H1 (cell line): ENCODE data around the gene DBF4B. TPM values are rescaled to one million over a fixed set of nuclear protein-coding genes. Genes with fewer than 3 reads are reported as not detected.

ENCODE experiments used
- CTCF ChIA-PET: fragments of 300-600 bp; sonication (Branson Sonifier 250); formaldehyde crosslinking; loops from one replicate; lab custom pipeline; 2021; ENCODE audit not compliant: partially characterized antibody; lab: Charles Lee
- POLR2A ChIA-PET: fragments of 300-600 bp; sonication (Branson Sonifier 250); formaldehyde crosslinking; loops from one replicate; lab custom pipeline; 2021; ENCODE audit warnings: inconsistent platforms; ENCODE audit not compliant: partially characterized antibody; lab: Charles Lee
- DNase-seq, 2 experiments: peaks; one replicate each; pipeline versions ENCODE4 v3.0.0 to v3.0.0-alpha.2; 2010 to 2022; ENCODE audit warnings: low spot score in 2 of 2, low read depth in 1 of 2, mixed read lengths in 1 of 2
- FAIRE-seq: peaks from 2 replicates; lab custom pipeline; 2011; peaks lifted over from hg19 to GRCh38; lab: Jason Lieb, UNC
- H2AFZ ChIP-seq: 2 replicates; pipeline ENCODE4 v1.8.1; 2012; ENCODE audit warnings: low read length, inconsistent platforms
- H2AK5ac ChIP-seq: 2 replicates; pipeline ENCODE4 v1.6.1; 2013; ENCODE audit warnings: low read depth, low read length
- H2BK120ac ChIP-seq: replicated peaks from 2 replicates; pipeline ENCODE3; 2013; ENCODE audit warnings: low read depth, low read length, inconsistent platforms
- H2BK12ac ChIP-seq: 2 replicates; pipeline ENCODE4 v1.6.1; 2013; ENCODE audit warnings: low read depth, low read length
- H2BK15ac ChIP-seq: 2 replicates; pipeline ENCODE4 v1.6.1; 2013; ENCODE audit warnings: low read length
- H2BK20ac ChIP-seq: 2 replicates; pipeline ENCODE4 v1.6.1; 2013; ENCODE audit warnings: low read length
- H2BK5ac ChIP-seq: 2 replicates; pipeline ENCODE4 v1.6.1; 2013; ENCODE audit warnings: low read depth, low read length
- H3K14ac ChIP-seq: 2 replicates; pipeline ENCODE4 v1.6.1; 2013; ENCODE audit warnings: inconsistent platforms; ENCODE audit not compliant: insufficient read length
- H3K18ac ChIP-seq: 2 replicates; pipeline ENCODE4 v1.6.1; 2013; ENCODE audit warnings: low read length; ENCODE audit errors: extremely low read depth
- H3K23ac ChIP-seq: 2 replicates; pipeline ENCODE4 v1.6.1; 2013; ENCODE audit warnings: inconsistent platforms; ENCODE audit not compliant: insufficient read length
- H3K23me2 ChIP-seq: 2 replicates; pipeline ENCODE4 v1.6.1; 2013; ENCODE audit warnings: low read depth, low read length
- H3K27ac ChIP-seq: 2 replicates; pipeline ENCODE4 v1.6.1; 2011; ENCODE audit warnings: low read depth, low read length, inconsistent platforms
- H3K27me3 ChIP-seq, 4 experiments: replicated peaks in 1 of 4; 1 replicate in 1 of 4; 2 replicates in 3 of 4; pipeline versions ENCODE4 v1.6.1 to v1.8.1; 2011 to 2013; ENCODE audit warnings: low read length in 3 of 4, mild to moderate bottlenecking in 3 of 4, inconsistent platforms in 2 of 4, mixed read lengths in 2 of 4, moderate library complexity in 1 of 4; ENCODE audit not compliant: control insufficient read depth in 3 of 4, insufficient read depth in 3 of 4; ENCODE audit errors: extremely low read depth in 1 of 4
- H3K36me3 ChIP-seq, 4 experiments: 2 replicates each; pipeline versions ENCODE4 v1.6.1 to v1.8.1; 2011 to 2013; ENCODE audit warnings: mild to moderate bottlenecking in 4 of 4, low read length in 3 of 4, moderate library complexity in 2 of 4, control low read depth in 1 of 4, inconsistent platforms in 1 of 4; ENCODE audit not compliant: insufficient read depth in 4 of 4, control insufficient read depth in 2 of 4
- H3K4ac ChIP-seq: replicated peaks from 2 replicates; pipeline ENCODE3; 2013; ENCODE audit warnings: low read length, low read depth, mixed read lengths, inconsistent platforms; ENCODE audit not compliant: insufficient read length
- H3K4me1 ChIP-seq, 4 experiments: replicated peaks in 1 of 4; 1 replicate in 1 of 4; 2 replicates in 3 of 4; pipeline versions ENCODE4 v1.6.1 to v1.8.1; 2011 to 2013; ENCODE audit warnings: low read length in 3 of 4, inconsistent platforms in 2 of 4, mixed read lengths in 1 of 4; ENCODE audit not compliant: insufficient read depth in 4 of 4, control insufficient read depth in 3 of 4
- H3K4me2 ChIP-seq, 2 experiments: 2 replicates each; pipeline versions ENCODE4 v1.6.1 to v1.8.1; 2011 to 2013; ENCODE audit warnings: low read depth in 2 of 2, low read length in 2 of 2, control low read depth in 1 of 2, inconsistent platforms in 1 of 2, mild to moderate bottlenecking in 1 of 2; ENCODE audit not compliant: insufficient read depth in 1 of 2
- H3K4me3 ChIP-seq, 4 experiments: fragments of 200-600, 300-600 bp in 1 of 4; sonication (generic), shearing (Covaris generic), sonication (Bioruptor Twin) in 1 of 4; 2 replicates each; pipeline versions ENCODE4 v1.5.1 to v1.8.1; 2011 to 2016; ENCODE audit warnings: low read length in 4 of 4, low read depth in 3 of 4, control low read depth in 2 of 4, inconsistent platforms in 2 of 4, mild to moderate bottlenecking in 2 of 4, mixed read lengths in 1 of 4, moderate library complexity in 1 of 4; ENCODE audit not compliant: insufficient read depth in 2 of 4; ENCODE audit errors: extremely low read depth in 1 of 4
- H3K56ac ChIP-seq: replicated peaks from 2 replicates; pipeline ENCODE3; 2013; ENCODE audit warnings: low read depth, mild to moderate bottlenecking, mixed read lengths, low read length, inconsistent platforms; ENCODE audit not compliant: insufficient read length
- H3K79me1 ChIP-seq: 2 replicates; pipeline ENCODE4 v1.6.1; 2013; ENCODE audit warnings: low read depth, low read length, control low read depth
- H3K79me2 ChIP-seq, 2 experiments: 2 replicates each; pipeline versions ENCODE4 v1.6.1 to v1.8.1; 2012 to 2013; ENCODE audit warnings: low read length in 2 of 2, mild to moderate bottlenecking in 2 of 2, inconsistent platforms in 1 of 2; ENCODE audit not compliant: insufficient read depth in 2 of 2, control insufficient read depth in 1 of 2
- H3K9ac ChIP-seq, 4 experiments: replicated peaks in 1 of 4; 1 replicate in 1 of 4; 2 replicates in 3 of 4; pipeline versions ENCODE4 v1.6.1 to v1.8.1; 2011 to 2013; ENCODE audit warnings: low read depth in 3 of 4, low read length in 3 of 4, control low read depth in 2 of 4, mild to moderate bottlenecking in 2 of 4, moderate library complexity in 2 of 4, inconsistent platforms in 1 of 4; ENCODE audit errors: extremely low read depth in 1 of 4
- H3K9me3 ChIP-seq, 2 experiments: 2 replicates each; pipeline versions ENCODE4 v1.6.1 to v1.8.1; 2012 to 2013; ENCODE audit warnings: mild to moderate bottlenecking in 2 of 2, moderate library complexity in 2 of 2, control low read depth in 1 of 2, inconsistent platforms in 1 of 2, low read depth in 1 of 2, low read length in 1 of 2, mixed read lengths in 1 of 2; ENCODE audit not compliant: insufficient read depth in 2 of 2
- H4K20me1 ChIP-seq, 2 experiments: replicated peaks in 1 of 2; 2 replicates each; pipeline versions ENCODE3 to v1.8.1; 2011 to 2013; ENCODE audit warnings: inconsistent platforms in 2 of 2, low read length in 2 of 2, mild to moderate bottlenecking in 1 of 2; ENCODE audit not compliant: insufficient read depth in 2 of 2, control insufficient read depth in 1 of 2
- H4K5ac ChIP-seq: 2 replicates; pipeline ENCODE4 v1.6.1; 2013; ENCODE audit warnings: low read length, low read depth, mixed read lengths, inconsistent platforms; ENCODE audit not compliant: insufficient read length
- H4K8ac ChIP-seq: 2 replicates; pipeline ENCODE4 v1.8.0; 2013; ENCODE audit warnings: mild to moderate bottlenecking, moderate library complexity, low read length, inconsistent platforms; ENCODE audit not compliant: insufficient read depth; ENCODE audit errors: extremely low read depth
- H4K91ac ChIP-seq: replicated peaks from 2 replicates; pipeline ENCODE3; 2013; ENCODE audit warnings: low read length, mixed read lengths, inconsistent platforms; ENCODE audit not compliant: insufficient read length
- EP300 ChIP-seq, 2 experiments: IDR thresholded peaks; 1 replicate in 1 of 2; 2 replicates in 1 of 2; pipeline ENCODE4 v1.6.1; 2011 to 2012; ENCODE audit warnings: low read depth in 2 of 2, low read length in 2 of 2, mild to moderate bottlenecking in 2 of 2, borderline replicate concordance in 1 of 2, inconsistent platforms in 1 of 2, moderate library complexity in 1 of 2
- KDM4A ChIP-seq: IDR thresholded peaks from one replicate; pipeline ENCODE4 v1.7.1; 2012; ENCODE audit warnings: low read depth, mild to moderate bottlenecking, moderate library complexity, low read length, inconsistent platforms; ENCODE audit not compliant: severe bottlenecking
- YY1 ChIP-seq: IDR thresholded peaks from 2 replicates; pipeline ENCODE4 v1.6.1; 2011; ENCODE audit warnings: low read depth, mild to moderate bottlenecking, low read length
- WGBS, 2 experiments: shearing (Covaris generic) in 1 of 2; methylation state at CpG; one replicate each; pipeline versions ENCODE4 v1.1.6 to v1.1.7; 2013 to 2015; ENCODE audit warnings: low lambda C conversion rate in 2 of 2, mixed read lengths in 2 of 2, inconsistent platforms in 1 of 2, low coverage in 1 of 2, missing lambda C conversion rate in 1 of 2; ENCODE audit not compliant: insufficient replicate concordance in 2 of 2, insufficient coverage in 1 of 2, insufficient read length in 1 of 2; ENCODE audit errors: extremely low coverage in 1 of 2, missing lambda C conversion rate in 1 of 2; 5-methylcytosine and 5-hydroxymethylcytosine counted together
- polyA plus RNA-seq, 7 experiments: library from polyadenylated mRNA; depleted of rRNA in 3 of 7; stranded (reverse) in 5 of 7; unstranded in 2 of 7; fragments of >200 nt in 5 of 7; fragments of 200-250 nt in 2 of 7; gene quantifications; 1 replicate in 5 of 7; 2 replicates in 1 of 7; 4 replicates in 1 of 7; pipeline versions ENCODE4 v1.2.1 to v1.2.3, GENCODE V29; 2011 to 2013; ENCODE audit warnings: missing spikeins in 2 of 7, mixed read lengths in 2 of 7
- total RNA-seq: library from RNA; stranded (reverse); fragmentation: NEBNext Ultra II Directional; extraction: Animal tissue kit (Norgen Biotek cat#: 25700); gene quantifications from 2 replicates; pipeline ENCODE4 v1.2.1, GENCODE V29; 2021

The DBF4B gene
- total and polyA plus RNA-seq, 2 of the 8 experiments (the other 6 are each of a cell fraction or from before 2014, with no cell fraction given), result 20.2 to 26.9 TPM

DNA sequence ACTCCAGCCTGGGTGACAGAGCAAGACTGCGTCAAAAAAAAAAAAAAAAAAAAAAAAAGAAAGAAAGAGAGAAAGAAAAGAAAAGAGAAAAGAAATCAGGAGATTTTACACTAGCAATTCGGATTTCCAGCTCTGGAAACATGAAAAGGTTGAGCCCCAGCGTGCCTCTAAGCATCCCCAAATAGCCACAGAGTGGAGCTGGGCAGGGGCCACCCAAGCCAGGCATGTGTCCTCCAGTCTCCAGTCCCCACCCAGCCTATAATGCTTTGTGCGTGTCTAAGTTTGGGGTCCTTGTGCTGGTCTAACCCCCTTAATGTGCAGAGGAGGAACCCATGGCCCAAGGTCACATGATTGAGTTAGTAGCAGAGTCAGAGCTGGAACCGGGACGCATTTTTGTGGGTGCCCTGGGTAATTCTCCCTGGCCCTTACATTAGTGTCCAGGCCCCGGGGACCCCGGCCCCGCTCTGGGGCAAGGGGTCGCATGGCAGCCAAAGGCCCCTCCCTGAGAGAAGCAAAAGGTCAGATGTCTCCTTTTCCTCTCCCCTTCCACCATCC, 70.3 kb downstream of the DBF4B start:
- Histone ChIP-seq H3K79me1 (no peaks in the 10 kb centered on the region), H3K4ac (no peak overlapping the region), H3K4me1 (peaks cover 0 to 31% (median 19%) of the 10 kb centered on the region in 4 experiments; a peak in 6 of 7 replicates), H4K91ac (no peak overlapping the region), H3K56ac (no peak overlapping the region), H3K23me2 (peaks cover 6% of the 10 kb centered on the region; the same call in 1 of the 2 replicates), H3K9ac (no peak overlapping the region; a peak in 1 of 7 replicates), H4K5ac (no peak overlapping the region), H3K18ac (no peak overlapping the region), H2BK12ac (peak overlapping the region; percentile 50; the same call in 1 of the 2 replicates), H3K4me2 (peak overlapping the region; percentile 0 to 79; a peak in 2 of 4 replicates), H3K27me3 (peaks cover 3 to 18% (median 12%) of the 10 kb centered on the region in 4 experiments; a peak in 6 of 7 replicates), H3K27ac (no peak overlapping the region), H2BK20ac (no peak overlapping the region), H3K14ac (no peak overlapping the region), H3K9me3 (no peaks in the 10 kb centered on the region), H3K36me3 (no peaks in the 10 kb centered on the region), H4K20me1 (no peaks in the 10 kb centered on the region), H3K79me2 (no peaks in the 10 kb centered on the region), H2BK120ac (peak overlapping the region; percentile 38), H3K23ac (no peak overlapping the region), H2BK5ac (0 out of 2 replicates have a peak overlapping the region, but pooled peaks have one; percentile 61), H2AK5ac (no peak overlapping the region), H3K4me3 (peak overlapping the region in 3 of 4 experiments; percentile 35 to 55 (median 48); a peak in 5 of 8 replicates), H4K8ac (peak overlapping the region; percentile 39; the same call in 1 of the 2 replicates), H2AFZ (0 out of 2 replicates have a peak overlapping the region, but pooled peaks have one; percentile 37), H2BK15ac (no peak overlapping the region)
- ChIA-PET POLR2A (interaction anchor here (0.6 to 3.3 kb wide), 11 partner anchors 9 to 94 kb away, joined by 3 to 9 read pairs (median 4); partner anchors contain the start of gene HIGD1B), CTCF (interaction anchor here (0.6 to 26.7 kb wide), 31 partner anchors 8 to 1650 kb away, joined by 3 to 577 read pairs (median 4); partner anchors contain the start of gene HIGD1B)
- WGBS, 2 experiments, result 63% methylated on average over 9 of the region's 10 CpGs; no CpG with 5 or more reads in 1 of the 2 experiments
- DNase-seq (no peak), FAIRE-seq (no peak)
- TF ChIP-seq YY1 (peak; percentile 33; the same call in 1 of the 2 replicates), EP300 (IDR thresholded peaks at IDR 0.05; ENCODE audit: borderline replicate concordance in 1 of 2, low read depth in 2 of 2, low read length in 2 of 2) (no peak), KDM4A (no peak)
